Activated T-helper 2 cell treated with anti-CD3 and anti-CD28 coated beads, Interferon-gamma antibody, Interleukin-2, Interleukin-4, amounts not matched to agents 10 μg/mL and 5 μg/mL and 100 μg/mL, durations not matched to agents 14 hours and 24 hours and 36 hours (primary cell): ENCODE data around the gene MICU2. TPM values are rescaled to one million over a fixed set of nuclear protein-coding genes. Genes with fewer than 3 reads are reported as not detected.
A peak's percentile ranks its signal among the peaks of the same experiment; 100 is the strongest.

Source experiments
- DNase-seq: peaks from one replicate; pipeline ENCODE4 v3.0.0; 2021; ENCODE audit warnings: low spot score
- H3K27ac Mint-ChIP-seq: one replicate; pipeline ENCODE4 v1.8.0; 2021; ENCODE audit warnings: mixed read lengths
- H3K27me3 Mint-ChIP-seq: one replicate; pipeline ENCODE4 v1.8.0; 2021; ENCODE audit warnings: low read depth, mixed read lengths
- H3K36me3 Mint-ChIP-seq: one replicate; pipeline ENCODE4 v1.8.0; 2021; ENCODE audit warnings: low read depth, mixed read lengths
- H3K4me1 Mint-ChIP-seq: one replicate; pipeline ENCODE4 v1.8.0; 2021; ENCODE audit warnings: low read depth, mixed read lengths
- H3K4me3 Mint-ChIP-seq: one replicate; pipeline ENCODE4 v1.8.0; 2021; ENCODE audit warnings: low read depth, mild to moderate bottlenecking, moderate library complexity, mixed read lengths
- H3K9me3 Mint-ChIP-seq: one replicate; pipeline ENCODE4 v1.8.0; 2021; ENCODE audit warnings: mixed read lengths
- intact Hi-C: fragments of 100-400 bp; cut with micrococcal nuclease; formaldehyde crosslinking; loops from one replicate; pipeline ENCODE4 v1.15.1; 2023
- total RNA-seq: library from RNA; stranded (reverse); gene quantifications from 2 replicates; pipeline ENCODE4 v1.2.3, GENCODE V29; 2022

Gene MICU2, protein sequence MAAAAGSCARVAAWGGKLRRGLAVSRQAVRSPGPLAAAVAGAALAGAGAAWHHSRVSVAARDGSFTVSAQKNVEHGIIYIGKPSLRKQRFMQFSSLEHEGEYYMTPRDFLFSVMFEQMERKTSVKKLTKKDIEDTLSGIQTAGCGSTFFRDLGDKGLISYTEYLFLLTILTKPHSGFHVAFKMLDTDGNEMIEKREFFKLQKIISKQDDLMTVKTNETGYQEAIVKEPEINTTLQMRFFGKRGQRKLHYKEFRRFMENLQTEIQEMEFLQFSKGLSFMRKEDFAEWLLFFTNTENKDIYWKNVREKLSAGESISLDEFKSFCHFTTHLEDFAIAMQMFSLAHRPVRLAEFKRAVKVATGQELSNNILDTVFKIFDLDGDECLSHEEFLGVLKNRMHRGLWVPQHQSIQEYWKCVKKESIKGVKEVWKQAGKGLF
- 36.6 and 38.8 TPM in 2 replicates for total RNA-seq

GRCh38 chr13:21603531-21604448 is at the start of gene MICU2:
MICU2 (minus strand) TSS chr13:21604170; CDS start chr13:21604148, 22 bp downstream.
- Mint-ChIP-seq H3K27ac (peak within 1 kb of the TSS; percentile 85), H3K36me3 (peaks cover 13% of the 10 kb centered on the region), H3K4me1 (peaks cover 22% of the 10 kb centered on the region), H3K4me3 (peak within 1 kb of the TSS; percentile 81), H3K27me3 (peaks cover 11% of the 10 kb centered on the region), H3K9me3 (no peaks in the 10 kb centered on the region)
- peak; percentile 94 for DNase-seq
- intact Hi-C loops = loop anchor here (1.0 to 10.0 kb wide), 5 partner anchors 67 to 1771 kb away; partner anchors contain the start of genes FGF9, MRPL57 and SKA3

GRCh38 chr13:21641629-21642028 is 37.7 kb upstream of the MICU2 start:
- Mint-ChIP-seq H3K27ac (no peak overlapping the region), H3K27me3 (peaks cover 6% of the 10 kb centered on the region), H3K36me3 (no peaks in the 10 kb centered on the region), H3K4me1 (no peaks in the 10 kb centered on the region), H3K9me3 (no peaks in the 10 kb centered on the region), H3K4me3 (no peak overlapping the region)
- intact Hi-C loops = no loop called here
- no peak for DNase-seq

- H3K27ac Mint-ChIP-seq = no peak overlapping the region
- intact Hi-C loops = loop anchor here (10.0 kb wide), 2 partner anchors 75 to 1385 kb away; no protein-coding TSS in a partner anchor
- H3K4me3 Mint-ChIP-seq = no peak overlapping the region
- H3K4me1 Mint-ChIP-seq = no peaks in the 10 kb centered on the region
- no peaks in the 10 kb centered on the region for H3K36me3 Mint-ChIP-seq
- DNase-seq = no peak
- no peaks in the 10 kb centered on the region for H3K9me3 Mint-ChIP-seq
- H3K27me3 Mint-ChIP-seq = peaks cover 7% of the 10 kb centered on the region
Measured at GRCh38 chr13:21639561-21639960, 35.6 kb upstream of the MICU2 start.

GRCh38 chr13:21638319-21639282 is 34.6 kb upstream of the MICU2 start:
- H3K9me3 Mint-ChIP-seq = no peaks in the 10 kb centered on the region
- H3K4me1 Mint-ChIP-seq = no peaks in the 10 kb centered on the region
- no peaks in the 10 kb centered on the region for H3K36me3 Mint-ChIP-seq
- H3K4me3 Mint-ChIP-seq = no peak overlapping the region
- DNase-seq = no peak
- no peak overlapping the region for H3K27ac Mint-ChIP-seq
- peaks cover 7% of the 10 kb centered on the region for H3K27me3 Mint-ChIP-seq
- intact Hi-C loops = loop anchor here (1.0 to 10.0 kb wide), 3 partner anchors 76 to 1386 kb away; no protein-coding TSS in a partner anchor

DNA sequence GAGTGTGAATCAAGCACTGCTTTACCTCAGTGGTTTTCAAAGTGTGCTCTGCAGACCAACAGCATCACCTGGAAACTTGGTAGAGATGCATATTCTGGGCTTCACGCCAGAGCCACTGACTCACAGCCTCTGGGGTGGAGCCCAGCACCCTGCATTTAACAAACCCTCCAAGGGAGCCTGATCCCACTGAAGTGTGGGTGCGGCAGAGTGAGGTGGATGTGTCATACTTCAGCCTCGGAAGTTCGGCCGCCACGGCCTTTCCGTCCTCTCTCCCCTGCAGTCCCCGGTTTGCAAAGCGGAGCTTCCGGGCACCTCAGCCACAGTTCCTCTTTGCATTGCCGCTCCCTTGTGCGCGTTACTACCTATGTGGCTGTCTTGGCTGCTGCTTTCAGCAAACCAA is 33.3 kb upstream of the MICU2 start:
- H3K36me3 Mint-ChIP-seq = no peaks in the 10 kb centered on the region
- H3K4me3 Mint-ChIP-seq = no peak overlapping the region
- no peaks in the 10 kb centered on the region for H3K9me3 Mint-ChIP-seq
- intact Hi-C loops = loop anchor here (10.0 kb wide), 2 partner anchors 78 to 1388 kb away; no protein-coding TSS in a partner anchor
- H3K27me3 Mint-ChIP-seq = peaks cover 7% of the 10 kb centered on the region
- no peak for DNase-seq
- no peak overlapping the region for H3K27ac Mint-ChIP-seq
- H3K4me1 Mint-ChIP-seq = no peaks in the 10 kb centered on the region

DNA sequence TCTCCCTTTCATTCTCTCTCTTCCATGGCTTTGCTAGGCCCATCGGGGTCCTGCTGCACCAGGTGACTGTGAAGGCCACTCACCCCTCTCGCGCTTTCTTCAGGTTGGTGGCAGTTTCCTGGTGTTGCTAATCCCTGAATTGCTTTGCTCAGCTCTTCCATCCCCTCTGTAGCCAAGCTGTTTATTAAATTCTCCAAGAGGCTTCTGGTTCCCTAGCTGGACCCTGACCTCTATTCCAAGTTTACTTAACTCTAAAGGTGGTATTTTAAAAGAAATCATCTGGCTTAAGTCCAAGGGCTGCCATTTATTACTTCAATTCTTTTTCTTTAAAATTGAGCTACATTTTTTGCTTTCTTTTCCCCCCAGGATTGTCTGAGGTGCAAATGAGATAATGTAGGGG is 32.7 kb upstream of the MICU2 start:
- Mint-ChIP-seq H3K27ac (no peak overlapping the region), H3K36me3 (no peaks in the 10 kb centered on the region), H3K9me3 (peaks cover 3% of the 10 kb centered on the region), H3K4me1 (no peaks in the 10 kb centered on the region), H3K27me3 (peaks cover 5% of the 10 kb centered on the region), H3K4me3 (no peak overlapping the region)
- no peak for DNase-seq
- intact Hi-C loops = loop anchor here (10.0 kb wide), 2 partner anchors 78 to 1388 kb away; no protein-coding TSS in a partner anchor

DNA sequence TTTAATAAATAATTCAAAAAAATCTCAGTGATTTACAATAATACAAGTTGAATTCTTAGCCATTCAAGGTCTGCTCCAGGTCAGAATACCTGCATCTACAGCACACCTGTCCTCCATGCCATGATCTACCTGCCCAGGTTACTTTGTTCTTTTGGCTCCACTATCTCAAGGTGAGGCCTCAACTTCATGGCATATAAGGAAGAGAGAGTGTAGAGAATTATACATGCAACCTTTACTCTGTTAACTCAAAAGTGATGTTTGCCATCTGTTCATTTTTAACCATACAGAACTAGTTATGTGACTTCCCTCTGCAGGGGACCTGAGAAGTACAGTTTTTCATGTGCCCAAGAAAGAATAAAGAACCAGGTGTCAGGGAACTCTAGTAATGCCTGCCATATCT is 28.2 kb upstream of the MICU2 start:
- intact Hi-C loops = loop anchor here (10.0 kb wide), 2 partner anchors 83 to 1393 kb away; no protein-coding TSS in a partner anchor
- Mint-ChIP-seq H3K36me3 (no peaks in the 10 kb centered on the region), H3K4me3 (no peak overlapping the region), H3K27ac (no peak overlapping the region), H3K9me3 (peaks cover 10% of the 10 kb centered on the region), H3K27me3 (peaks cover 9% of the 10 kb centered on the region), H3K4me1 (no peaks in the 10 kb centered on the region)
- no peak for DNase-seq

- Mint-ChIP-seq H3K4me3 (no peak overlapping the region), H3K27me3 (peaks cover 12% of the 10 kb centered on the region), H3K27ac (no peak overlapping the region), H3K9me3 (no peaks in the 10 kb centered on the region), H3K36me3 (no peaks in the 10 kb centered on the region), H3K4me1 (peaks cover 5% of the 10 kb centered on the region)
- intact Hi-C loops = no loop called here
- no peak for DNase-seq
Measured at GRCh38 chr13:21625366-21625765, 21.4 kb upstream of the MICU2 start.

DNA sequence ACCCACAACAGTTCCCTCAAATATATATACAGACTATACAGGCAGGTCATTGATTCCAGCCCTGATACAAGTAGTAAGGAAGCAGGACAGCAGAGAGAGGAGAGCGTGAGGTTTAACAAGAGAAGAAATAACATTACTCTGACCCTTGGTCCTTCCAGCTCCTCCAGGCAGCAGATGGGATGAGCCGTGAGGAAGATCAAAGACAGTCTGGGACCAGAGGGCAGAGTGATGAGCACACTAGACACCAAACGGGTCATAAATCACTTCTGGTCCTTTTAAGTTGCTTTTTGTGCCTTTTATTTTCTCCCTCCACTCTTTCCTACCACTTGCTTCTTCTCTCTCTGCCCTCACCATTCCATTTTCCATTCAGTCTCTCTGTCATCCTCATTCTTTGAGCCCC is 16.9 kb upstream of the MICU2 start:
- Mint-ChIP-seq H3K9me3 (no peaks in the 10 kb centered on the region), H3K27me3 (peaks cover 33% of the 10 kb centered on the region), H3K4me3 (no peak overlapping the region), H3K4me1 (peaks cover 5% of the 10 kb centered on the region), H3K27ac (no peak overlapping the region), H3K36me3 (no peaks in the 10 kb centered on the region)
- no peak for DNase-seq
- intact Hi-C loops = no loop called here

- H3K9me3 Mint-ChIP-seq = no peaks in the 10 kb centered on the region
- no peaks in the 10 kb centered on the region for H3K36me3 Mint-ChIP-seq
- peaks cover 36% of the 10 kb centered on the region for H3K27me3 Mint-ChIP-seq
- no peak overlapping the region for H3K27ac Mint-ChIP-seq
- no peak for DNase-seq
- intact Hi-C loops = no loop called here
- H3K4me1 Mint-ChIP-seq = peaks cover 5% of the 10 kb centered on the region
- no peak overlapping the region for H3K4me3 Mint-ChIP-seq
Measured at GRCh38 chr13:21619633-21620220, 15.8 kb upstream of the MICU2 start.

- Mint-ChIP-seq H3K36me3 (no peaks in the 10 kb centered on the region), H3K27me3 (peaks cover 34% of the 10 kb centered on the region), H3K4me1 (peaks cover 5% of the 10 kb centered on the region), H3K4me3 (no peak overlapping the region), H3K27ac (no peak overlapping the region), H3K9me3 (no peaks in the 10 kb centered on the region)
- no peak for DNase-seq
- intact Hi-C loops = no loop called here
Measured at GRCh38 chr13:21616880-21617279, 12.9 kb upstream of the MICU2 start.
